Neural cell (in vitro differentiated cells): ENCODE measurements around the gene PTPRN2. TPM values are rescaled to one million over a fixed set of nuclear protein-coding genes. Genes with fewer than 3 reads are reported as not detected.

Source experiments
- H2AFZ ChIP-seq: fragments of 200-600, 300-800 bp; sonication (generic), shearing (Covaris generic); 2 replicates; pipeline ENCODE4 v1.6.0; 2014; ENCODE audit warnings: low read depth, mild to moderate bottlenecking, antibody characterized with exemption, low read length, moderate library complexity
- H3F3A ChIP-seq: fragments of 200-600 bp; shearing (Covaris generic); 2 replicates; pipeline ENCODE4 v1.6.1; 2016; ENCODE audit warnings: mild to moderate bottlenecking, moderate library complexity, mixed read lengths, antibody characterized with exemption, low read length; ENCODE audit not compliant: insufficient read depth, poor library complexity, severe bottlenecking
- H3K27ac ChIP-seq: fragments of 200-600, 300-800 bp; sonication (generic), shearing (Covaris generic); 2 replicates; pipeline ENCODE4 v1.5.1; 2014; ENCODE audit warnings: mild to moderate bottlenecking, low read length, moderate library complexity
- H3K27me3 ChIP-seq: fragments of 300-800, 200-600 bp; sonication (generic), shearing (Covaris generic); 2 replicates; pipeline ENCODE4 v1.6.0; 2014; ENCODE audit warnings: mild to moderate bottlenecking, low read depth, low read length, moderate library complexity; ENCODE audit not compliant: insufficient read depth
- H3K36me3 ChIP-seq: fragments of 300-800, 200-600 bp; sonication (generic), shearing (Covaris generic); 2 replicates; pipeline ENCODE4 v1.5.1; 2014; ENCODE audit warnings: mild to moderate bottlenecking, antibody characterized with exemption, low read length, moderate library complexity; ENCODE audit not compliant: insufficient read depth
- H3K4me2 ChIP-seq: fragments of 300-800, 200-600 bp; sonication (generic), shearing (Covaris generic); 2 replicates; pipeline ENCODE4 v1.6.0; 2014; ENCODE audit warnings: mild to moderate bottlenecking, low read length
- H3K4me3 ChIP-seq: fragments of 300-800, 200-600 bp; sonication (generic), shearing (Covaris generic); 2 replicates; pipeline ENCODE4 v1.5.1; 2014; ENCODE audit warnings: mild to moderate bottlenecking, low read length, moderate library complexity
- H3K79me2 ChIP-seq: fragments of 200-600 bp; shearing (Covaris generic); replicated peaks from 2 replicates; pipeline ENCODE4 v1.6.0; 2014; ENCODE audit warnings: mild to moderate bottlenecking, low read length, moderate library complexity; ENCODE audit not compliant: insufficient read depth
- H3K9ac ChIP-seq: fragments of 300-800, 200-600 bp; sonication (generic), shearing (Covaris generic); 2 replicates; pipeline ENCODE4 v1.6.1; 2016; ENCODE audit warnings: mild to moderate bottlenecking, low read length, mixed read lengths
- H3K9me2 ChIP-seq: fragments of 200-600 bp; shearing (Covaris generic); 2 replicates; pipeline ENCODE4 v1.6.1; 2016; ENCODE audit warnings: mild to moderate bottlenecking, low read length, mixed read lengths; ENCODE audit not compliant: insufficient read depth
- H3K9me3 ChIP-seq: fragments of 200-600, 300-800 bp; sonication (generic), shearing (Covaris generic); 2 replicates; pipeline ENCODE4 v1.6.1; 2016; ENCODE audit warnings: mild to moderate bottlenecking, mixed run types, low read length, moderate library complexity, mixed read lengths
- H4K20me1 ChIP-seq: fragments of 200-600 bp; shearing (Covaris generic); 2 replicates; pipeline ENCODE4 v1.6.1; 2016; ENCODE audit warnings: mild to moderate bottlenecking, mixed run types; ENCODE audit not compliant: insufficient read depth
- EP300 ChIP-seq: fragments of 450-650 bp; conservative IDR thresholded peaks from 2 replicates; pipeline ENCODE4 v1.6.1; 2014; ENCODE audit warnings: antibody characterized with exemption, mild to moderate bottlenecking, moderate library complexity; ENCODE audit not compliant: poor library complexity, severe bottlenecking
- EZH2 ChIP-seq: fragments of 200-600, 300-800 bp; shearing (Covaris generic), sonication (generic); IDR thresholded peaks from 2 replicates; pipeline ENCODE4 v1.6.1; 2014; ENCODE audit warnings: antibody characterized with exemption, low read length, borderline replicate concordance, mild to moderate bottlenecking; ENCODE audit not compliant: insufficient read depth, poor library complexity, severe bottlenecking
- MXI1 ChIP-seq: fragments of 450-650 bp; conservative IDR thresholded peaks from 2 replicates; pipeline ENCODE4 v1.6.1; 2014; ENCODE audit warnings: antibody characterized with exemption, mild to moderate bottlenecking; ENCODE audit not compliant: poor library complexity, severe bottlenecking
- POLR2AphosphoS5 ChIP-seq: IDR thresholded peaks from 2 replicates; pipeline ENCODE4 v1.6.1; 2012
- RAD21 ChIP-seq: fragments of 450-650 bp; conservative IDR thresholded peaks from 2 replicates; pipeline ENCODE4 v1.6.1; 2014; ENCODE audit warnings: antibody characterized with exemption, mild to moderate bottlenecking, moderate library complexity
- SMC3 ChIP-seq: fragments of 450-650 bp; conservative IDR thresholded peaks from 2 replicates; pipeline ENCODE4 v1.6.1; 2014; ENCODE audit warnings: antibody characterized with exemption, mild to moderate bottlenecking, moderate library complexity; ENCODE audit not compliant: poor library complexity
- TAF1 ChIP-seq: IDR thresholded peaks from 2 replicates; pipeline ENCODE4 v1.6.1; 2012; ENCODE audit warnings: low read depth
- polyA plus RNA-seq: library from polyadenylated mRNA; depleted of rRNA; stranded (reverse); fragments of >200 nt; gene quantifications from 2 replicates; pipeline ENCODE4 v1.2.3, GENCODE V29; 2014
- TF ChIP-seq, protein P1 (sequence below): fragments of 450-650 bp; IDR thresholded peaks from 2 replicates; pipeline ENCODE4 v1.5.1; 2014; ENCODE audit warnings: antibody characterized with exemption, mild to moderate bottlenecking, moderate library complexity; ENCODE audit not compliant: poor library complexity, severe bottlenecking
- TF ChIP-seq, protein P2 (sequence below): IDR thresholded peaks from 2 replicates; pipeline ENCODE4 v1.6.1; 2012; ENCODE audit warnings: borderline replicate concordance

PTPRN2 gene
- polyA plus RNA-seq, 1 donor from 2014 or later: 31.0 TPM

DNA sequence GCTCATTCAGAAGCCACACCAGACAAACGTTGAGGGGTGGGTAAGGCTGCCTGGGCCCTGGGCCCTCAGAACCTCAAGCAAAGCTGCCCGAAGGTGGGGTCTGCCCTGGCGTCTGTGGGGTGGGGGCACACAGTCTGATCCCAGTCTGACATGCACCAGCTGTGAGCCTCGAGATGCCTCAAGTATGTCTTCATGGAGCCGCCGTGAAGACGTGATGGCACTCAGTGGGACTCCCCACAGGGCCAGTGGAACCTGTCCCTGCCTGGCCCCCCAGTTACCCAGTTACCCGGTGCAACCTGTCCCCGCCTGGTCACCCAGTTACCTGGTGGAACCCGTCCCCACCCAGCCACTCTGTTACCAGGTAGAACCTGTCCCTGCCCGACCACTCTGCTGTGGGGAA lies 351.2 kb downstream of the PTPRN2 start:
- no peaks in the 10 kb centered on the region for H3K27me3 ChIP-seq
- no peak overlapping the region for H3K4me2 ChIP-seq
- H4K20me1 ChIP-seq: no peaks in the 10 kb centered on the region
- H3K9me2 ChIP-seq: no peaks in the 10 kb centered on the region
- H3K9ac ChIP-seq: no peak overlapping the region
- H3K27ac ChIP-seq: no peak overlapping the region
- no peak overlapping the region for H2AFZ ChIP-seq
- no peak overlapping the region for H3K4me3 ChIP-seq
- no peaks in the 10 kb centered on the region for H3F3A ChIP-seq
- no peak for TF ChIP-seq RAD21
- TF ChIP-seq MXI1: no peak
- TF ChIP-seq SMC3: no peak
- no peak for TF ChIP-seq POLR2AphosphoS5
- TF ChIP-seq, protein P1, sequence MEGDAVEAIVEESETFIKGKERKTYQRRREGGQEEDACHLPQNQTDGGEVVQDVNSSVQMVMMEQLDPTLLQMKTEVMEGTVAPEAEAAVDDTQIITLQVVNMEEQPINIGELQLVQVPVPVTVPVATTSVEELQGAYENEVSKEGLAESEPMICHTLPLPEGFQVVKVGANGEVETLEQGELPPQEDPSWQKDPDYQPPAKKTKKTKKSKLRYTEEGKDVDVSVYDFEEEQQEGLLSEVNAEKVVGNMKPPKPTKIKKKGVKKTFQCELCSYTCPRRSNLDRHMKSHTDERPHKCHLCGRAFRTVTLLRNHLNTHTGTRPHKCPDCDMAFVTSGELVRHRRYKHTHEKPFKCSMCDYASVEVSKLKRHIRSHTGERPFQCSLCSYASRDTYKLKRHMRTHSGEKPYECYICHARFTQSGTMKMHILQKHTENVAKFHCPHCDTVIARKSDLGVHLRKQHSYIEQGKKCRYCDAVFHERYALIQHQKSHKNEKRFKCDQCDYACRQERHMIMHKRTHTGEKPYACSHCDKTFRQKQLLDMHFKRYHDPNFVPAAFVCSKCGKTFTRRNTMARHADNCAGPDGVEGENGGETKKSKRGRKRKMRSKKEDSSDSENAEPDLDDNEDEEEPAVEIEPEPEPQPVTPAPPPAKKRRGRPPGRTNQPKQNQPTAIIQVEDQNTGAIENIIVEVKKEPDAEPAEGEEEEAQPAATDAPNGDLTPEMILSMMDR: no peak
- TF ChIP-seq EP300: no peak
- TF ChIP-seq TAF1: no peak
- TF ChIP-seq, protein P2, sequence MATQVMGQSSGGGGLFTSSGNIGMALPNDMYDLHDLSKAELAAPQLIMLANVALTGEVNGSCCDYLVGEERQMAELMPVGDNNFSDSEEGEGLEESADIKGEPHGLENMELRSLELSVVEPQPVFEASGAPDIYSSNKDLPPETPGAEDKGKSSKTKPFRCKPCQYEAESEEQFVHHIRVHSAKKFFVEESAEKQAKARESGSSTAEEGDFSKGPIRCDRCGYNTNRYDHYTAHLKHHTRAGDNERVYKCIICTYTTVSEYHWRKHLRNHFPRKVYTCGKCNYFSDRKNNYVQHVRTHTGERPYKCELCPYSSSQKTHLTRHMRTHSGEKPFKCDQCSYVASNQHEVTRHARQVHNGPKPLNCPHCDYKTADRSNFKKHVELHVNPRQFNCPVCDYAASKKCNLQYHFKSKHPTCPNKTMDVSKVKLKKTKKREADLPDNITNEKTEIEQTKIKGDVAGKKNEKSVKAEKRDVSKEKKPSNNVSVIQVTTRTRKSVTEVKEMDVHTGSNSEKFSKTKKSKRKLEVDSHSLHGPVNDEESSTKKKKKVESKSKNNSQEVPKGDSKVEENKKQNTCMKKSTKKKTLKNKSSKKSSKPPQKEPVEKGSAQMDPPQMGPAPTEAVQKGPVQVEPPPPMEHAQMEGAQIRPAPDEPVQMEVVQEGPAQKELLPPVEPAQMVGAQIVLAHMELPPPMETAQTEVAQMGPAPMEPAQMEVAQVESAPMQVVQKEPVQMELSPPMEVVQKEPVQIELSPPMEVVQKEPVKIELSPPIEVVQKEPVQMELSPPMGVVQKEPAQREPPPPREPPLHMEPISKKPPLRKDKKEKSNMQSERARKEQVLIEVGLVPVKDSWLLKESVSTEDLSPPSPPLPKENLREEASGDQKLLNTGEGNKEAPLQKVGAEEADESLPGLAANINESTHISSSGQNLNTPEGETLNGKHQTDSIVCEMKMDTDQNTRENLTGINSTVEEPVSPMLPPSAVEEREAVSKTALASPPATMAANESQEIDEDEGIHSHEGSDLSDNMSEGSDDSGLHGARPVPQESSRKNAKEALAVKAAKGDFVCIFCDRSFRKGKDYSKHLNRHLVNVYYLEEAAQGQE: no peak
- TF ChIP-seq EZH2: no peak
- H3K36me3 ChIP-seq: no peaks in the 10 kb centered on the region
- H3K9me3 ChIP-seq: no peaks in the 10 kb centered on the region
- H3K79me2 ChIP-seq: no peaks in the 10 kb centered on the region

DNA sequence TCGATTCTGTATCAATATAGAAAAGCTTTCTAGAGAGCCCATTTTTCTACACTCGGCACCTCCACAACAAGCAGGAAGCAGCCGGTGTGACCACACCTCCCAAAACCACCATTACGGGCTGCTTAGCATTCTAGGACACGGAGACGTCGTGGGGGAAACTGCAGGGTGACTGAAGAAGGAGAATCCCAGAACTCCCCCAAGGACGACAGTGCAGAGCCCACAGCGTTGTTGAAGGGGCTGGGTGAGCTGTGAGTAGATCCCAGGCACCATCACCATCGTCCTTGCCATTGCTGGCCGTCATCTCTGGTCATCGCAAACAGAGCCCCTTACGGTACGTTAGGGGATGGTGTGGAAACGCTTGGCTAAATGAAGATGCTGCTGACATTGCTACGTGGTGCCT lies 351.8 kb downstream of the PTPRN2 start:
- H3K9ac ChIP-seq: no peak overlapping the region
- no peaks in the 10 kb centered on the region for H3K27me3 ChIP-seq
- H2AFZ ChIP-seq: no peak overlapping the region
- H3K4me2 ChIP-seq: no peak overlapping the region
- H4K20me1 ChIP-seq: no peaks in the 10 kb centered on the region
- no peak overlapping the region for H3K4me3 ChIP-seq
- no peaks in the 10 kb centered on the region for H3K9me3 ChIP-seq
- H3F3A ChIP-seq: no peaks in the 10 kb centered on the region
- H3K9me2 ChIP-seq: no peaks in the 10 kb centered on the region
- no peaks in the 10 kb centered on the region for H3K79me2 ChIP-seq
- no peak overlapping the region for H3K27ac ChIP-seq
- TF ChIP-seq, protein P2: no peak
- TF ChIP-seq SMC3 (no peak), MXI1 (no peak), EZH2 (no peak), POLR2AphosphoS5 (no peak), RAD21 (no peak), TAF1 (no peak), EP300 (no peak)
- TF ChIP-seq, protein P1: no peak
- H3K36me3 ChIP-seq: no peaks in the 10 kb centered on the region
